Esophagus squamous epithelium (tissue), 4 donors: Measurements from ENCODE around the gene PRSS23.

Experiments
- CTCF ChIP-seq, 6 experiments: fragments of 450-650 bp in 4 of 6; fragments of 200-600 bp in 2 of 6; sonication (generic) in 2 of 6; IDR thresholded peaks; one replicate each; pipeline ENCODE4 v1.5.1; 2016 to 2019; ENCODE audit warnings: antibody characterized with exemption in 6 of 6, mild to moderate bottlenecking in 4 of 6, moderate library complexity in 4 of 6
- POLR2A ChIP-seq, 4 donors: fragments of 450-650 bp; IDR thresholded peaks; one replicate each; pipeline ENCODE4 v1.6.1; 2017; ENCODE audit warnings: antibody characterized with exemption in 4 of 4, mild to moderate bottlenecking in 4 of 4, moderate library complexity in 3 of 4

- TF ChIP-seq POLR2A (IDR thresholded peaks at IDR 0.05) (no peak), CTCF (IDR thresholded peaks at IDR 0.05) (no peak)
Observed at GRCh38 chr11:86815726-86816125, 15.4 kb downstream of the PRSS23 start.
